A549 (cell line): Measurements from ENCODE around the gene TNS1. TPM values are rescaled to one million over a fixed set of nuclear protein-coding genes. Genes with fewer than 3 reads are reported as not detected.

Source experiments
- ATAC-seq, 2 experiments: fragments of 200-7000 bp in 1 of 2; fragments of >200 bp in 1 of 2; cut with Nextera tagmentation in 1 of 2; cut with Tn5 transposase in 1 of 2; 3 replicates each; pipeline versions ENCODE4 v1.8.0 to v1.9.1; 2018 to 2020; ENCODE audit warnings: mild to moderate bottlenecking in 1 of 2, moderate library complexity in 1 of 2
- CTCF ChIA-PET: fragments of 300-600 bp; sonication (Branson Sonifier 250); formaldehyde crosslinking; extraction: SDS; loops from one replicate; lab custom pipeline; 2021; ENCODE audit warnings: antibody characterized with exemption, inconsistent platforms; lab: Yijun Ruan, JAX
- POLR2A ChIA-PET: fragments of 350-600 bp; formaldehyde crosslinking; extraction: SDS; loops from one replicate; lab custom pipeline; 2021; ENCODE audit warnings: antibody characterized with exemption, inconsistent platforms; lab: Yijun Ruan, JAX
- DNase-seq, 2 experiments: peaks; one replicate each; pipeline versions ENCODE4 v3.0.0 to v3.0.0-alpha.2; 2011 to 2016; ENCODE audit warnings: low read depth in 1 of 2, low spot score in 1 of 2
- FAIRE-seq: peaks from 2 replicates; lab custom pipeline; 2011; peaks lifted over from hg19 to GRCh38; lab: Jason Lieb, UNC
- H3K27ac ChIP-seq, 2 experiments: fragments of >200 bp; sonication (Bioruptor Twin); formaldehyde crosslinking; 3 replicates each; pipeline ENCODE4 v1.5.1; 2016 to 2017
- H3K4me1 ChIP-seq: fragments of >200 bp; sonication (Bioruptor Twin); formaldehyde crosslinking; 3 replicates; pipeline ENCODE4 v1.6.1; 2016
- H3K4me2 ChIP-seq: fragments of >200 bp; sonication (Bioruptor Twin); formaldehyde crosslinking; 3 replicates; pipeline ENCODE4 v1.6.1; 2016
- H3K4me3 ChIP-seq: fragments of >200 bp; sonication (Bioruptor Twin); formaldehyde crosslinking; 3 replicates; pipeline ENCODE4 v1.5.1; 2016
- H3K9me3 ChIP-seq: fragments of >200 bp; sonication (Bioruptor Twin); formaldehyde crosslinking; 3 replicates; pipeline ENCODE4 v1.6.1; 2016
- BHLHE40 ChIP-seq: IDR thresholded peaks from 2 replicates; pipeline ENCODE4 v1.6.1; 2012; ENCODE audit warnings: low read depth, low read length, inconsistent platforms
- CTCF ChIP-seq: fragments of >200 bp; sonication (Bioruptor Twin); formaldehyde crosslinking; IDR thresholded peaks from 3 replicates; pipeline ENCODE4 v1.5.1; 2016
- E2F6 ChIP-seq: IDR thresholded peaks from 2 replicates; pipeline ENCODE4 v1.6.1; 2012; ENCODE audit warnings: low read depth, borderline replicate concordance
- EHF ChIP-seq: fragments of 250-450 bp; sonication (Bioruptor Pico); IDR thresholded peaks from 2 replicates; pipeline ENCODE4 v1.5.0; 2020; ENCODE audit warnings: mild to moderate bottlenecking
- EHMT2 ChIP-seq: fragments of 200-600 bp; sonication (generic); IDR thresholded peaks from 2 replicates; pipeline ENCODE4 v1.6.1; 2016; ENCODE audit warnings: antibody characterized with exemption, low read depth, mild to moderate bottlenecking, moderate library complexity
- EP300 ChIP-seq, 2 experiments: fragments of >200 bp; sonication (Bioruptor Twin); formaldehyde crosslinking; IDR thresholded peaks; 2 replicates in 1 of 2; 3 replicates in 1 of 2; pipeline ENCODE4 v1.6.1; 2016 to 2017
- FOXS1 ChIP-seq: fragments of 250-450 bp; sonication (Bioruptor Pico); IDR thresholded peaks from 2 replicates; pipeline ENCODE4 v1.5.0; 2020; ENCODE audit warnings: mild to moderate bottlenecking, moderate library complexity
- HES2 ChIP-seq: fragments of >200 bp; sonication (Bioruptor Twin); formaldehyde crosslinking; IDR thresholded peaks from 2 replicates; pipeline ENCODE4 v1.6.1; 2016
- JUNB ChIP-seq: fragments of >200 bp; sonication (Bioruptor Twin); formaldehyde crosslinking; IDR thresholded peaks from 2 replicates; pipeline ENCODE4 v1.6.1; 2016
- MAX ChIP-seq: IDR thresholded peaks from 2 replicates; pipeline ENCODE4 v1.6.1; 2012
- NPAS2 ChIP-seq: fragments of 250-450 bp; sonication (Bioruptor Pico); IDR thresholded peaks from 2 replicates; pipeline ENCODE4 v1.8.0; 2022; ENCODE audit warnings: mild to moderate bottlenecking, moderate library complexity, borderline replicate concordance
- POLR2AphosphoS2 ChIP-seq: conservative IDR thresholded peaks from 2 replicates; pipeline ENCODE4 v1.6.1; 2012; ENCODE audit warnings: low read length, improper control_type of control experiment, inconsistent platforms
- REST ChIP-seq: fragments of 200-600 bp; sonication (generic); IDR thresholded peaks from 2 replicates; pipeline ENCODE4 v1.6.1; 2016; ENCODE audit warnings: antibody characterized with exemption, mild to moderate bottlenecking, moderate library complexity
- SREBF2 ChIP-seq: fragments of 450-650 bp; IDR thresholded peaks from 2 replicates; pipeline ENCODE4 v1.6.1; 2014; ENCODE audit warnings: mild to moderate bottlenecking, moderate library complexity
- TFCP2L1 ChIP-seq: fragments of 250-450 bp; sonication (Bioruptor Pico); IDR thresholded peaks from 2 replicates; pipeline ENCODE4 v1.5.0; 2021; ENCODE audit warnings: mild to moderate bottlenecking
- TP53 ChIP-seq: fragments of 250-450 bp; sonication (Bioruptor Pico); IDR thresholded peaks from 2 replicates; pipeline ENCODE4 v1.5.0; 2021; ENCODE audit warnings: mild to moderate bottlenecking, moderate library complexity
- ZFP36 ChIP-seq: fragments of 450-650 bp; IDR thresholded peaks from 2 replicates; pipeline ENCODE4 v1.6.1; 2014; ENCODE audit warnings: borderline replicate concordance; ENCODE audit not compliant: partially characterized antibody
- WGBS: methylation state at CpG from one replicate; pipeline ENCODE4 v1.1.6; 2017; ENCODE audit errors: missing lambda C conversion rate; 5-methylcytosine and 5-hydroxymethylcytosine counted together
- polyA plus RNA-seq, 4 experiments: library from polyadenylated mRNA; depleted of rRNA in 3 of 4; stranded (reverse); fragments of >200 nt; fragmentation: RNase III in 1 of 4; extraction: RNeasy Plus Mini Kit Qiagen cat#74134 plus additional on column Dnase treatment in 1 of 4; gene quantifications; 2 replicates in 3 of 4; 3 replicates in 1 of 4; pipeline ENCODE4 v1.2.3, GENCODE V29; 2011 to 2017
- TF ChIP-seq, protein P1 (sequence below): fragments of 450-650 bp; IDR thresholded peaks from 2 replicates; pipeline ENCODE4 v1.6.1; 2014; ENCODE audit warnings: antibody characterized with exemption

TNS1 gene
- polyA plus RNA-seq, 2 of the 4 experiments (the other 2 are of a cell fraction): 4.9 to 10.6 TPM

DNA sequence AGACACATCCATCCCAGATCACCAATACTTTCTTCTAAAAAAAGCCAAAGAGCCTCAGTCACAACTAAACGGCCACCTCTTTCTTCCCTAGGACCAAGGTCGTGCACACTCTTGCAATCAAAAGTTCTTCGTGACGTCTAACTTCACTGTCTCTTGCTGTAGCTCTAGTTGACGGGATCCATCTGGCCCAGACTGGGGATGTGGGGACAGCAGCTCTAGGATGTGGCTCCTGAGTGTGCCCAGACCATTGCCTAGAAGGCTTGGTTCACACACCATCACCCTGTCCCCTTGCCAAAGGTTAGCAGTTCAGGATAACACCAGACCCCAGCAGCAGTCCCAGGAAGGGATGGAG is 98.2 kb downstream of the TNS1 start:
- POLR2A ChIA-PET: no interaction called here
- DNase-seq: no peak
- H3K4me2 ChIP-seq: no peak overlapping the region; the same call in 2 of the 3 replicates
- CTCF ChIA-PET: interaction anchor here (1.0 to 8.4 kb wide), 4 partner anchors 9 to 130 kb away, joined by 3 to 99 read pairs (median 4); no protein-coding TSS in a partner anchor
- no peak overlapping the region for H3K4me3 ChIP-seq
- TF ChIP-seq ZFP36 (no peak), CTCF (no peak), EHF (CRISPR knock-in tag) (no peak), HES2 (no peak)
- peaks cover 47% of the 10 kb centered on the region for H3K4me1 ChIP-seq
- ATAC-seq: no peak
- H3K9me3 ChIP-seq: peaks cover 3% of the 10 kb centered on the region; the same call in 1 of the 3 replicates
- 69% methylated on average over 5 of the region's 5 CpGs for WGBS
- peak overlapping the region; percentile 86 to 89 for H3K27ac ChIP-seq
- FAIRE-seq: no peak

DNA sequence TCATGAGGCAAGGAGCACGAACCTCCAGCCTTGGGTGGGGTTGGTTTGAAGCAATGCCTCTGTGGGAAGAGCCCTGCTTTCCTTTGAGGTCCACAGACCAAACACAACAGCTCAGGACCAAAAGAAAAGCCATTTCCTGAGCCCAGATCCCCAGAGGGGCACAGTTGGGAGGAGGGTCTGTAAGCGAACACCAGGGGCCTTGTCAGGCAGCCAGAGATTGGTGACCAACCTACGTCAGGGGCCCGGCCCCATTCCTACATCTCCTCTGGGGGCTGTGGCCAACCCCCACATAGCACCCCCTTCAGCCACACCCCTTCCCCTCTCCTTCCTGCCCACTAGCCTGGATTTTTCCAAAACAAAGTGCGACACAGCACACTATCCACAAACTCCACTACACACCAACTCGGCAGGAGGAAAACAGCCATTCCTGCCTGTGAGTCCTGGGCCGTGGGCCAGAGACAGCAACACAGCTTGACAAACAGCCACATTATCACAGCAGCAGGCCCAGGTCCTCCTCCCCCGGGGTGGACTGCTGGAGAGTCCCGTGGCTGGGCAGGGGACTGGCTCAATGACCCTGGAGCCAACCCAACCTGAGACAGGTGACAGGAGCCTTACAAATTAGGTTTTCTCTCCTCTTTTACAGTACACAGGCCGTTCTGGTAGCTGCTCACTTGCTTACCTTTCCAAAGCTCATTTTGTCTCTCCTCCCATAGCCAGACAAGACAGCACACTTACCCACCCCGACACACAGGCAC is 98.8 kb downstream of the TNS1 start:
- 74% methylated on average over 11 of the region's 11 CpGs for WGBS

DNA sequence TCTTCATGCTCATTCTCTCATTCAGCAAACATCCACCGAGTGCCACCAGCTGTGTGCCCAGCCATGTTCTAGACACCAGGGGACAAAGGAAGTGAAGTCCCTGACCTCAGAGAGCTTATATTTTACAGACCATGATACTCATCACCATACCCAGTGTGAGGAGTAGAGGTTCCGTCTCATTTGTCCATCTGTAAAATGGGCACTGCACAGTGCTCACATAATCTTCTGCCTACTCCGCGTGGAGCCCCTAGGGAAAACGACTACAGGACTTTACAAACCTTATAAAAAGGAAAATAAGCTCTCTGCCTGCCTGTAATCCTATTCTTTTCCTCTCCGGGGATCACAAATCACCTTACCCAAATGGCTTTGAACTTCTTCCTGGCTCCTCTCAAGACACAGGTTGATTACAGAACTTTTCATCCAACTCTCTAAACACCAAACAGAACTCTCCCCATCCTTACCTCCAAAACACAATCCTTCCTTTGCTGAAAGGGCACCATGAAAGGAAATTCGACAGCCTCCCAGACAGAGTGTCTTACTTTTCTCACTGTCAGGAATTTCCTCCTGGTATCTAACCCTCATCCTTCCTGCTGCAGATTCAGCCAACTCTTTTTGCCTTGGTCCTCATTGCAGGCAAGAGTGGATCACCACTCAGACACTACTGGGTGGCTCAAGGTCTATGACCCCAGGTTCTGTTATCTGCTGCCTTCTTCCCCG is 99.5 kb downstream of the TNS1 start:
- H3K4me1 ChIP-seq: peaks cover 57% of the 10 kb centered on the region
- DNase-seq: no peak
- H3K4me2 ChIP-seq: peak overlapping the region; percentile 74
- ATAC-seq: no peak
- peak overlapping the region; percentile 86 to 89 for H3K27ac ChIP-seq
- ChIA-PET CTCF (interaction anchor here (1.2 to 8.4 kb wide), 7 partner anchors 10 to 117 kb away, joined by 3 to 99 read pairs (median 4); no protein-coding TSS in a partner anchor), POLR2A (no interaction called here)
- H3K4me3 ChIP-seq: no peak overlapping the region
- no peak for FAIRE-seq
- TF ChIP-seq EHF (CRISPR knock-in tag): no peak
- TF ChIP-seq EP300 (IDR thresholded peaks at IDR 0.05): no peak
- no peak for TF ChIP-seq REST
- no peak for TF ChIP-seq POLR2AphosphoS2
- TF ChIP-seq MAX: 0 out of 2 replicates have a peak, but pooled peaks have one; percentile 4
- TF ChIP-seq EHMT2: no peak
- no peak for TF ChIP-seq SREBF2
- TF ChIP-seq CTCF: no peak
- TF ChIP-seq E2F6: no peak
- TF ChIP-seq, all 56 proteins: peak for 1
- H3K9me3 ChIP-seq: peaks cover 3% of the 10 kb centered on the region; the same call in 1 of the 3 replicates
- WGBS: 80% methylated on average over 8 of the region's 8 CpGs

More for the DNA sequence above, 98.8 kb downstream of the TNS1 start:
- ATAC-seq: no peak
- peak overlapping the region; percentile 74; the same call in 1 of the 3 replicates for H3K4me2 ChIP-seq
- FAIRE-seq: no peak
- POLR2A ChIA-PET: no interaction called here
- no peak for TF ChIP-seq NPAS2
- TF ChIP-seq TP53 (CRISPR knock-in tag): no peak
- no peak for TF ChIP-seq TFCP2L1 (CRISPR knock-in tag)
- no peak for TF ChIP-seq BHLHE40
- TF ChIP-seq, protein P1, sequence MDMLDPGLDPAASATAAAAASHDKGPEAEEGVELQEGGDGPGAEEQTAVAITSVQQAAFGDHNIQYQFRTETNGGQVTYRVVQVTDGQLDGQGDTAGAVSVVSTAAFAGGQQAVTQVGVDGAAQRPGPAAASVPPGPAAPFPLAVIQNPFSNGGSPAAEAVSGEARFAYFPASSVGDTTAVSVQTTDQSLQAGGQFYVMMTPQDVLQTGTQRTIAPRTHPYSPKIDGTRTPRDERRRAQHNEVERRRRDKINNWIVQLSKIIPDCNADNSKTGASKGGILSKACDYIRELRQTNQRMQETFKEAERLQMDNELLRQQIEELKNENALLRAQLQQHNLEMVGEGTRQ: no peak
- TF ChIP-seq MAX: no peak
- no peak for TF ChIP-seq FOXS1 (CRISPR knock-in tag)
- no peak for TF ChIP-seq JUNB
- TF ChIP-seq, all 56 proteins: peak for 0
- no peak overlapping the region for H3K4me3 ChIP-seq
- CTCF ChIA-PET: interaction anchor here (1.0 to 8.4 kb wide), 6 partner anchors 9 to 131 kb away, joined by 3 to 99 read pairs (median 4); no protein-coding TSS in a partner anchor
- DNase-seq: no peak
- peak overlapping the region; percentile 86 to 89 for H3K27ac ChIP-seq
- H3K9me3 ChIP-seq: peaks cover 3% of the 10 kb centered on the region; the same call in 1 of the 3 replicates
- peaks cover 53% of the 10 kb centered on the region for H3K4me1 ChIP-seq
